MM.1S (cell line): Measurements from ENCODE around the gene SAMD4A.

Experiments
- EZH2 ChIP-seq: fragments of 300-600 bp; sonication (generic); optimal IDR thresholded peaks from 2 replicates; pipeline ENCODE3; 2017; ENCODE audit warnings: low read depth, mild to moderate bottlenecking, antibody characterized with exemption, low read length, mixed read lengths
- EZH2phosphoT487 ChIP-seq: fragments of 300-600 bp; sonication (generic); IDR thresholded peaks from 2 replicates; pipeline ENCODE4 v1.6.1; 2018; ENCODE audit warnings: antibody characterized with exemption, low read length
- TF ChIP-seq, protein P1 (sequence below): fragments of 300-600 bp; sonication (generic); IDR thresholded peaks from 2 replicates; pipeline ENCODE4 v1.5.1; 2016; ENCODE audit warnings: antibody characterized with exemption, low read length, mixed read lengths

DNA sequence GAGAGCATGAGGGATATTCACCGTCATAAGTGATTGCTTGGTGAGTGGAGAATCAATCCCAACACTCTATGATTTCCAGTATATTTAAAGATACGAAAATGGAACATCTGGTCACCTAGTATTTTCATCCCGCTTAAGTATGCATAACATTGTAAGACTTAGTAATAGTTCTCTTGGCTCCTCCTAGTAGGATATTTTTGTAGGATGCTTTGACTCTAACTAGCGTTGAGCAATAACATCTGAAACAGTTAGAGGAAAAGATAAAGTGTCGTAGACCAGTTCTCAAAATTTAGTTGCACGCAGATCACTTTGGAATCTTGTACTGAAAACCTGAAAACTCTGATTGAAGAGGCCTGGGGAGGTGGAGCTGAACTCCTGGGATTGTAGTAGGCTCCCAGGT lies 7.6 kb downstream of the SAMD4A start:
- TF ChIP-seq EZH2phosphoT487 (no peak), EZH2 (no peak)
- TF ChIP-seq, protein P1, sequence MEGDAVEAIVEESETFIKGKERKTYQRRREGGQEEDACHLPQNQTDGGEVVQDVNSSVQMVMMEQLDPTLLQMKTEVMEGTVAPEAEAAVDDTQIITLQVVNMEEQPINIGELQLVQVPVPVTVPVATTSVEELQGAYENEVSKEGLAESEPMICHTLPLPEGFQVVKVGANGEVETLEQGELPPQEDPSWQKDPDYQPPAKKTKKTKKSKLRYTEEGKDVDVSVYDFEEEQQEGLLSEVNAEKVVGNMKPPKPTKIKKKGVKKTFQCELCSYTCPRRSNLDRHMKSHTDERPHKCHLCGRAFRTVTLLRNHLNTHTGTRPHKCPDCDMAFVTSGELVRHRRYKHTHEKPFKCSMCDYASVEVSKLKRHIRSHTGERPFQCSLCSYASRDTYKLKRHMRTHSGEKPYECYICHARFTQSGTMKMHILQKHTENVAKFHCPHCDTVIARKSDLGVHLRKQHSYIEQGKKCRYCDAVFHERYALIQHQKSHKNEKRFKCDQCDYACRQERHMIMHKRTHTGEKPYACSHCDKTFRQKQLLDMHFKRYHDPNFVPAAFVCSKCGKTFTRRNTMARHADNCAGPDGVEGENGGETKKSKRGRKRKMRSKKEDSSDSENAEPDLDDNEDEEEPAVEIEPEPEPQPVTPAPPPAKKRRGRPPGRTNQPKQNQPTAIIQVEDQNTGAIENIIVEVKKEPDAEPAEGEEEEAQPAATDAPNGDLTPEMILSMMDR = no peak
